WTC11 (cell line): ENCODE data around the gene ZNF236.

ENCODE experiments used
- GABPB1 ChIP-seq: sonication (generic); formaldehyde crosslinking; IDR thresholded peaks from 2 replicates; pipeline ENCODE4 v1.8.1; 2023; ENCODE audit warnings: mild to moderate bottlenecking, missing genetic modification reagents
- MAX ChIP-seq: sonication (generic); formaldehyde crosslinking; IDR thresholded peaks from 2 replicates; pipeline ENCODE4 v1.8.0; 2022; ENCODE audit warnings: mild to moderate bottlenecking, missing genetic modification reagents
- NR2C2 ChIP-seq: sonication (generic); formaldehyde crosslinking; IDR thresholded peaks from 2 replicates; pipeline ENCODE4 v1.8.0; 2022; ENCODE audit warnings: mild to moderate bottlenecking, missing genetic modification reagents
- TCF7 ChIP-seq: sonication (generic); formaldehyde crosslinking; IDR thresholded peaks from 2 replicates; pipeline ENCODE4 v1.8.0; 2022; ENCODE audit warnings: mild to moderate bottlenecking, low read depth, missing genetic modification reagents, moderate library complexity
- TEAD4 ChIP-seq: sonication (generic); formaldehyde crosslinking; IDR thresholded peaks from 2 replicates; pipeline ENCODE4 v1.8.0; 2022; ENCODE audit warnings: mild to moderate bottlenecking, missing genetic modification reagents
- ZNF416 ChIP-seq: fragments of 250-450 bp; sonication (Bioruptor Pico); IDR thresholded peaks from 2 replicates; pipeline ENCODE4 v1.9.0; 2021; ENCODE audit warnings: mild to moderate bottlenecking, inconsistent platforms
- TF ChIP-seq, protein P1 (sequence below): fragments of 200-600 bp; IDR thresholded peaks from 2 replicates; pipeline ENCODE4 v1.8.0; 2022; ENCODE audit warnings: antibody characterized with exemption
- TF ChIP-seq, protein P2 (sequence below): sonication (generic); formaldehyde crosslinking; IDR thresholded peaks from 2 replicates; pipeline ENCODE4 v1.8.1; 2023; ENCODE audit warnings: mild to moderate bottlenecking, missing genetic modification reagents, borderline replicate concordance

DNA sequence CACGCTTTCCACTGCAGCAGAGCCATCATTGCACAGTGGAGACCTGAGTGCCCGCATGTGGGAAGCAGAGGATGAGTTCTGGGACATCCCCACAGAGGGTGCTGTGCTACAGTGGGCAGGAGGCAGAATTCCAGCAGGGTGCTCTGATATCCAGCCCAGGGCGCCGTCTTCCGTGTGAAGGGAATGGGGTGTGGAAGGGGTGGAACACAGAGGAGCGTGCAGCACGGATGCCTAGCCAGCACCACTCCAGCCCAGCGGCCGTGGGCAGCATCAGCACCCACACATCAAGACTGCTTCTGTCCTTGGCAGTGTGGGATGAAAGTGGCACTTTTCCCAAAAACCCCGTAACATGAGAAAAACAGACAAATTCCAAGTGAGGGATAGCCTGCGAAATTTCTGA lies 134.3 kb downstream of the ZNF236 start:
- TF ChIP-seq, protein P1, sequence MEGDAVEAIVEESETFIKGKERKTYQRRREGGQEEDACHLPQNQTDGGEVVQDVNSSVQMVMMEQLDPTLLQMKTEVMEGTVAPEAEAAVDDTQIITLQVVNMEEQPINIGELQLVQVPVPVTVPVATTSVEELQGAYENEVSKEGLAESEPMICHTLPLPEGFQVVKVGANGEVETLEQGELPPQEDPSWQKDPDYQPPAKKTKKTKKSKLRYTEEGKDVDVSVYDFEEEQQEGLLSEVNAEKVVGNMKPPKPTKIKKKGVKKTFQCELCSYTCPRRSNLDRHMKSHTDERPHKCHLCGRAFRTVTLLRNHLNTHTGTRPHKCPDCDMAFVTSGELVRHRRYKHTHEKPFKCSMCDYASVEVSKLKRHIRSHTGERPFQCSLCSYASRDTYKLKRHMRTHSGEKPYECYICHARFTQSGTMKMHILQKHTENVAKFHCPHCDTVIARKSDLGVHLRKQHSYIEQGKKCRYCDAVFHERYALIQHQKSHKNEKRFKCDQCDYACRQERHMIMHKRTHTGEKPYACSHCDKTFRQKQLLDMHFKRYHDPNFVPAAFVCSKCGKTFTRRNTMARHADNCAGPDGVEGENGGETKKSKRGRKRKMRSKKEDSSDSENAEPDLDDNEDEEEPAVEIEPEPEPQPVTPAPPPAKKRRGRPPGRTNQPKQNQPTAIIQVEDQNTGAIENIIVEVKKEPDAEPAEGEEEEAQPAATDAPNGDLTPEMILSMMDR, result no peak
- TF ChIP-seq TEAD4 (CRISPR knock-in tag) (no peak), ZNF416 (no peak), GABPB1 (CRISPR knock-in tag) (no peak), NR2C2 (CRISPR knock-in tag) (no peak), MAX (CRISPR knock-in tag) (no peak), TCF7 (no peak)
- TF ChIP-seq, protein P2, sequence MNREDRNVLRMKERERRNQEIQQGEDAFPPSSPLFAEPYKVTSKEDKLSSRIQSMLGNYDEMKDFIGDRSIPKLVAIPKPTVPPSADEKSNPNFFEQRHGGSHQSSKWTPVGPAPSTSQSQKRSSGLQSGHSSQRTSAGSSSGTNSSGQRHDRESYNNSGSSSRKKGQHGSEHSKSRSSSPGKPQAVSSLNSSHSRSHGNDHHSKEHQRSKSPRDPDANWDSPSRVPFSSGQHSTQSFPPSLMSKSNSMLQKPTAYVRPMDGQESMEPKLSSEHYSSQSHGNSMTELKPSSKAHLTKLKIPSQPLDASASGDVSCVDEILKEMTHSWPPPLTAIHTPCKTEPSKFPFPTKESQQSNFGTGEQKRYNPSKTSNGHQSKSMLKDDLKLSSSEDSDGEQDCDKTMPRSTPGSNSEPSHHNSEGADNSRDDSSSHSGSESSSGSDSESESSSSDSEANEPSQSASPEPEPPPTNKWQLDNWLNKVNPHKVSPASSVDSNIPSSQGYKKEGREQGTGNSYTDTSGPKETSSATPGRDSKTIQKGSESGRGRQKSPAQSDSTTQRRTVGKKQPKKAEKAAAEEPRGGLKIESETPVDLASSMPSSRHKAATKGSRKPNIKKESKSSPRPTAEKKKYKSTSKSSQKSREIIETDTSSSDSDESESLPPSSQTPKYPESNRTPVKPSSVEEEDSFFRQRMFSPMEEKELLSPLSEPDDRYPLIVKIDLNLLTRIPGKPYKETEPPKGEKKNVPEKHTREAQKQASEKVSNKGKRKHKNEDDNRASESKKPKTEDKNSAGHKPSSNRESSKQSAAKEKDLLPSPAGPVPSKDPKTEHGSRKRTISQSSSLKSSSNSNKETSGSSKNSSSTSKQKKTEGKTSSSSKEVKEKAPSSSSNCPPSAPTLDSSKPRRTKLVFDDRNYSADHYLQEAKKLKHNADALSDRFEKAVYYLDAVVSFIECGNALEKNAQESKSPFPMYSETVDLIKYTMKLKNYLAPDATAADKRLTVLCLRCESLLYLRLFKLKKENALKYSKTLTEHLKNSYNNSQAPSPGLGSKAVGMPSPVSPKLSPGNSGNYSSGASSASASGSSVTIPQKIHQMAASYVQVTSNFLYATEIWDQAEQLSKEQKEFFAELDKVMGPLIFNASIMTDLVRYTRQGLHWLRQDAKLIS, result no peak
